PC-3 (cell line): ENCODE measurements around the gene CNP. TPM values are rescaled to one million over a fixed set of nuclear protein-coding genes. Genes with fewer than 3 reads are reported as not detected.

Experiments
- total RNA-seq: library from RNA; depleted of rRNA; stranded (reverse); fragments of >200 nt; gene quantifications from 2 replicates; pipeline ENCODE4 v1.2.3, GENCODE V29; 2014; rRNA removed

CNP gene
- total RNA-seq, 1 experiment from 2014 or later: 91.6 TPM

Other genes starting within 250 kb of the CNP start
- gene HAP1, start 232.2 kb upstream of the CNP start, total RNA-seq: 1.2 and 1.4 TPM in 2 replicates
- 132 and 168 TPM in 2 replicates for gene JUP, start 180.1 kb upstream of the CNP start, total RNA-seq
- gene P3H4, start 154.8 kb upstream of the CNP start, total RNA-seq: 29.6 and 35.1 TPM in 2 replicates
- gene FKBP10, start 153.8 kb upstream of the CNP start, total RNA-seq: 63.4 and 69.8 TPM in 2 replicates
- 78.8 and 79.2 TPM in 2 replicates for gene NT5C3B, start 130.6 kb upstream of the CNP start, total RNA-seq
- not detected in 2 replicates for gene KLHL10, start 129.0 kb upstream of the CNP start, total RNA-seq
- 16.5 and 19.9 TPM in 2 replicates for gene KLHL11, start 101.4 kb upstream of the CNP start, total RNA-seq
- gene ACLY, start 47.8 kb upstream of the CNP start, total RNA-seq: 110 and 114 TPM in 2 replicates
- 0.15 and 0.98 TPM in 2 replicates for gene ODAD4, start 36.2 kb upstream of the CNP start, total RNA-seq
- gene DNAJC7, start 50.6 kb downstream of the CNP start, total RNA-seq: 60.1 and 76.3 TPM in 2 replicates
- gene NKIRAS2, start 53.3 kb downstream of the CNP start, total RNA-seq: 39.4 and 46.6 TPM in 2 replicates
- gene C17orf113, start 83.8 kb downstream of the CNP start, total RNA-seq: 0.62 and 1.8 TPM in 2 replicates
- gene ZNF385C, start 131.7 kb downstream of the CNP start, total RNA-seq: 0.04 and 0.17 TPM in 2 replicates
- not detected in 2 replicates for gene DHX58, start 145.9 kb downstream of the CNP start, total RNA-seq
- not detected in 2 replicates for gene KAT2A, start 154.6 kb downstream of the CNP start, total RNA-seq
- not detected in 2 replicates for gene HSPB9, start 156.0 kb downstream of the CNP start, total RNA-seq
- not detected in 2 replicates for gene RAB5C, start 188.2 kb downstream of the CNP start, total RNA-seq
- gene KCNH4, start 214.3 kb downstream of the CNP start, total RNA-seq: not detected in 2 replicates
- gene HCRT, start 218.7 kb downstream of the CNP start, total RNA-seq: not detected in 2 replicates
- gene GHDC, start 227.7 kb downstream of the CNP start, total RNA-seq: not detected in 2 replicates